Tibial nerve (tissue), 3 donors: ENCODE data around the gene ADAMTS2.

Experiments used
- CTCF ChIP-seq, 5 experiments: fragments of 200-600 bp in 3 of 5; fragments of 450-650 bp in 2 of 5; sonication (generic) in 3 of 5; IDR thresholded peaks; one replicate each; pipeline ENCODE4 v1.5.1; 2016 to 2019; ENCODE audit warnings: antibody characterized with exemption in 5 of 5, mild to moderate bottlenecking in 3 of 5, moderate library complexity in 2 of 5
- POLR2A ChIP-seq, 2 donors: fragments of 450-650 bp; IDR thresholded peaks; one replicate each; pipeline ENCODE4 v1.6.1; 2017; ENCODE audit warnings: antibody characterized with exemption in 2 of 2, mild to moderate bottlenecking in 2 of 2, moderate library complexity in 2 of 2

GRCh38 chr5:179297486-179298180 is 47.6 kb downstream of the ADAMTS2 start:
- TF ChIP-seq CTCF (IDR thresholded peaks at IDR 0.05): no peak
- no peak for TF ChIP-seq POLR2A (IDR thresholded peaks at IDR 0.05)
